22Rv1 (cell line): ENCODE data around the gene ATXN7L1.
A peak's percentile ranks its signal among the peaks of the same experiment; 100 is the strongest.

Source experiments
- CTCF ChIP-seq: fragments of 450-650 bp; IDR thresholded peaks from 2 replicates; pipeline ENCODE4 v1.5.1; 2017; ENCODE audit warnings: mild to moderate bottlenecking
- ZFX ChIP-seq: fragments of 450-650 bp; IDR thresholded peaks from 2 replicates; pipeline ENCODE4 v1.6.1; 2017; ENCODE audit warnings: antibody characterized with exemption, borderline replicate concordance

- TF ChIP-seq CTCF: peak; percentile 97
- no peak for TF ChIP-seq ZFX
Measured at GRCh38 chr7:105652359-105652993, 223.9 kb downstream of the ATXN7L1 start.
